ENCODE data around the gene PRMT1.
A peak's percentile ranks its signal among the peaks of the same experiment; 100 is the strongest.

PRMT1 gene

GRCh38 chr19:49642492-49643035 is 34.5 kb upstream of the PRMT1 start:
- peak overlapping the region; percentile 95 for H3K4me3 ChIP-seq (ENCODE audit: low read depth, low read length)
- no peak for DNase-seq (ENCODE audit: low read depth)
- no peak for TF ChIP-seq CTCF (IDR thresholded peaks at IDR 0.05; ENCODE audit: low read depth, low read length, missing control alignments)

- TF ChIP-seq CTCF (IDR thresholded peaks at IDR 0.05; ENCODE audit: low read depth, low read length, missing control alignments): no peak
- DNase-seq (ENCODE audit: low read depth): no peak
- no peak overlapping the region; the same call in 1 of the 2 replicates for H3K4me3 ChIP-seq (ENCODE audit: low read depth, low read length)
These were observed 33.6 kb upstream of the PRMT1 start for GRCh38 chr19:49643466-49643865.

- no peak overlapping the region for H3K4me3 ChIP-seq (ENCODE audit: low read depth, low read length)
- TF ChIP-seq CTCF (IDR thresholded peaks at IDR 0.05; ENCODE audit: low read depth, low read length, missing control alignments): no peak
- DNase-seq (ENCODE audit: low read depth): no peak
These were observed 31.5 kb upstream of the PRMT1 start for GRCh38 chr19:49645592-49645991.

- no peak for DNase-seq (ENCODE audit: low read depth)
- no peak overlapping the region for H3K4me3 ChIP-seq (ENCODE audit: low read depth, low read length)
- no peak for TF ChIP-seq CTCF (IDR thresholded peaks at IDR 0.05; ENCODE audit: low read depth, low read length, missing control alignments)
These were observed 31.1 kb upstream of the PRMT1 start for GRCh38 chr19:49645995-49646394.

GRCh38 chr19:49646586-49646985 is 30.5 kb upstream of the PRMT1 start:
- no peak for DNase-seq (ENCODE audit: low read depth)
- H3K4me3 ChIP-seq (ENCODE audit: low read depth, low read length): no peak overlapping the region
- no peak for TF ChIP-seq CTCF (IDR thresholded peaks at IDR 0.05; ENCODE audit: low read depth, low read length, missing control alignments)

- no peak for DNase-seq (ENCODE audit: low read depth)
- no peak for TF ChIP-seq CTCF (IDR thresholded peaks at IDR 0.05; ENCODE audit: low read depth, low read length, missing control alignments)
- H3K4me3 ChIP-seq (ENCODE audit: low read depth, low read length): no peak overlapping the region
These were observed 25.8 kb upstream of the PRMT1 start for GRCh38 chr19:49651029-49651819.

All from GM12864 (cell line).